Left ventricle myocardium superior (tissue), 1 donor: Measurements from ENCODE around the gene AVPR1A. TPM values are rescaled to one million over a fixed set of nuclear protein-coding genes. Genes with fewer than 3 reads are reported as not detected.
"Not testable (repeated sequence)": the region's sequence is repeated elsewhere in the genome, so short reads cannot be mapped to it uniquely, and the experiment has no call there.

Experiments used
- ATAC-seq: fragments of 200-7000 bp; cut with Tn5 transposase; one replicate; pipeline ENCODE4 v1.9.1; 2020; ENCODE audit warnings: mild to moderate bottlenecking, moderate library complexity
- DNase-seq: peaks from one replicate; pipeline ENCODE4 v3.0.0-alpha.2; 2020
- intact Hi-C: fragments of 100-400 bp; cut with micrococcal nuclease; formaldehyde crosslinking; loops from one replicate; pipeline ENCODE4 v1.11.0; 2022
- long read RNA-seq: library from polyadenylated mRNA; unstranded; transcript quantifications from one replicate; pipeline ENCODE4 v2.0.0, GENCODE V29; 2021
- total RNA-seq: library from RNA; stranded (reverse); fragmentation: NEBNext Ultra II Directional; extraction: Animal tissue kit (Norgen Biotek cat#: 25700); gene quantifications from one replicate; pipeline ENCODE4 v1.2.1, GENCODE V29; 2021
- donor health status: DM: no; HTN: yes; CAD: no; lungs with severe emphysema.

Gene AVPR1A
- 1.9 TPM for total RNA-seq
- long read RNA-seq, partial matches to known transcripts, result 0 of 1 reads
- long read RNA-seq, other reads (novel, unspliced or antisense), result 1 of 1 reads

DNA sequence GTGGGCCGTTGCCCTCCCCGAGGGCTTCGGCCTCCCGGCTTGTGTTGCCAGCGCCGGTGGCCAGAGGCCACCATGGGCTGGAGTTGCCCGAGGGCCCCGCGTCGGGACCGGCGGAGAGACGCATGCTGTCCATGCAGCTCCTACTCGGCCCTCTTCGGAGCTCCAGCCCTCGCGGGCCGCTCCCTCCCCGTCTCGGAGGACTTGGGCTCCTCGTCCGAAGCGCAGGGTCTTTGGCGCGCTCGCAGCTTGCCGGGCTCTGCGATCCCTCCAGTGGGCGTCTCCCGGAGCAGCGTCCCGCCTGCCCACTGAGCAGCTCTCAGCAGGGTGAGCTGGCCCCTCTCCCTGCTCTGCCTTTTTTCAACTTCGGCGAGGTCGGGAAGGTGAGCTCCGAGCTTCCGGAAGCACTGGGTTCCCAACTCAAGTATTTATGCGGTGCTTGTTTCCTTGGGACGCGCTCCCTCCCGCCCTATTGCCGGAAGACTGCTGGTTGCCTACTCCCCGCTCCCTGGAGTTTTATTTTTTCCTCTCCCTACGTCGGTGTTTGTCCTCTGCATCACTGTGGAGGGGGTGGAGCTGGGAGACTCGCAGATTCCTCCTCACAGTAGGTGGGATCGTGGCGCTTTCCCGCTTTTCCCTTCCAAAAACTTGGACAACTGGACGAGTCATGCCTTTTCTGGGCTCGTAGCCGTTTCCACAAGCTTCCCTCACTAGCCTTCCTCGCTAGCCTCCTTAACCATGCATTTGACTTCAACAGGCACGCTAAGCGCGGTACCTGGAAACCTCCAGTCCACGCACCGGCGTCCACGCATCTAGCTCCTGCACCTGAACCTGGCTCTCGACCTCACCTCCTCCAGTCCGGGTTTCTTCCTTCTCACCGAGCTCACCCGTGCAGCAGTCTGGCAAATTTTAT is at the start of gene AVPR1A:
AVPR1A (minus strand) TSS at position 489 of the 910 bp plus-strand sequence; CDS start at position 124, 365 bp downstream.
- intact Hi-C loops, result no loop called here
- DNase-seq, result peak; percentile 46
- peak; percentile 78 for ATAC-seq

DNA sequence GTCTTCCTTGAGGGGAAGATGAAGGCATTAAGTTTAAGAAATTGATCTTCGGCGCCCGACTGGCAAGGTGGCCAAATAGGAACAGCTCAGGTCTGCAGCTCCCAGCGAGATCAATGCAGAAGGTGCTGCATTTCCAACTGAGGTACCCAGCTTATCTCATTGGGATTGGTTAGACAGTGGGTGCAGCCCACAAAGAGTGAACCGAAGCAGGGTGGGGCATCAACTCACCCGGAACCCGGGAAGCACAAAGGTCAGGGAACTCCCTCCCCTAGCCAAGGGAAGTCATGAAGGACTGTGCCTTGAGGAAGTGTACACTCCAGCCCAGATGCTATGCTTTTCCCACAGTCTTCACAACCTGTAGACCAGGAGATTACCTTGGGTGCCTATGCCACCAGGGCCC is 45.2 kb upstream of the AVPR1A start:
- intact Hi-C loops, result no loop called here
- DNase-seq (no peak), ATAC-seq (no peak)

DNA sequence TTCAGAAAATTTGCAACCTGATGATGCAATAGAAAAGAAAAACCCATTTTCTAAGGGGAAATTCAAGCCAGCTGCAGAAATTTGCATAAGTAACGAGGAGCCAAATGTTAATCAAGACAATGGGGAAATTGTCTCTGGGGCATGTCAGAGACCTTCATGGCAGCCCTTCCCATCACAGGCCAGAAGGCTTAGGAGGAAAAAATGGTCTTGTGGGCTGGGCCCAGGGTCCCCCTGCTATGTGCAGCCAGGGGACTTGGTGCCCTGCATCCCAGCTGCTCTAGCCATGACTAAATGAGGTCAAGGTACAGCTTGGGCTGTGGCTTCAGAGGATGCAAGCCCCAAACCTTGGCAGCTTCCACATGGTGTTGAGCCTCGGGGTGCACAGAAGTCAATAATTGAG is 28.2 kb upstream of the AVPR1A start:
- no peak for DNase-seq
- intact Hi-C loops, result no loop called here
- ATAC-seq, result no peak

DNA sequence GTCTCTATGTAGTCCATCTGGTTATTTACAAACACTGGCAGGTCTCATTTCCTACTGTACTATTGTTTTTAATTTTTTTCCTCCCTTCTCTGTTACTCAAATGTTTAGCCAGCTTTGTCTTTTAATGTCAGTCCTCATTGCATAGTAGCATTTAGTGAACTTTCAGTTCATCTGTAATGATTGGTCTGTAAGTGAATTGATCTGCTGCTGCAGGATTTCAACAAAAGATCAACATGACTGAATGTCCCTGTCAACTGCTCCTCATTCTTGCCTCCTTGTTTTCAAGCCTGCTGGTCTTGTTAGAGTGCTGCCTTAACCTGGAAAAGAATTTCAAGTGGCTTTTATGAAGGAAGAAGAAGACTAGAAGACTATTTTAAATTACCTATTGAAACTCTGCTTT is 19.3 kb upstream of the AVPR1A start:
- ATAC-seq, result no peak
- intact Hi-C loops, result no loop called here
- no peak for DNase-seq

DNA sequence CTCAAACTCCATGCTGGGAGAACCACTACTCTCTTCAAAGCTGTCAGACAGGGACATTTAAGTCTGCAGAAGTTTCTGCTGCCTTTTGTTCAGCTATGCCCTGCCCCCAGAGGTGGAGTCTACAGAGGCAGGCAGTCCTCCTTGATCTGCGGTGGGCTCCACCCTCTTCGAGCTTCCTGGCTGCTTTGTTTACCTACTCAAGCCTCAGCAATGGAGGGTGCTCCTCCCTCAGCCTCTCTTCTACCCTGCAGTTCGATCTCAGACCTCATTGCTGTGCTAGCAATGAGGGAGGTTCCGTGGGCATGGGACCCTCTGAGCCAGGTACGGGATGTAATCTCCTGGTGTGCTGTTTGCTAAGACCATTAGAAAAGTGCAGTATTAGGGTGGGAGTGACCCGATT is 16.7 kb upstream of the AVPR1A start:
- DNase-seq, ATAC-seq, intact Hi-C loops: not testable (repeated sequence)

DNA sequence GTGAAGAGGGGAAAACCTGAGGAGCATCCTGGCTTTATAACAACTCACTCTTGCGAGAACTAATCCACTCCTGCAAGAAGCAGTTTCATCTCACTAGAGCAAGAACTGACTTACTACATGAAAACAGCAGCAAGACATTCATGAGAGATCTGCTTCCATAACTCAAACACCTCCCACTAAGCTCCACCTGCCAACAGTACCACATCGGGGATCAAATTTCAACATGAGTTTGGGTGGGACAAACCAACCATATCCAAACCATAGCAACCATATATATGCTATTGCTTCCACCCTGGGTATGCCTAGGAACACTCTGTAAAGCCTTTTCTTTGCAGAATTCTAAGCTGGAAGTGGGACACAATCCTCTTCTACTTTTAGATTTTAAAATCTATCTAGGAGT is 13.9 kb upstream of the AVPR1A start:
- DNase-seq (no peak), ATAC-seq (no peak)
- intact Hi-C loops, result no loop called here

DNA sequence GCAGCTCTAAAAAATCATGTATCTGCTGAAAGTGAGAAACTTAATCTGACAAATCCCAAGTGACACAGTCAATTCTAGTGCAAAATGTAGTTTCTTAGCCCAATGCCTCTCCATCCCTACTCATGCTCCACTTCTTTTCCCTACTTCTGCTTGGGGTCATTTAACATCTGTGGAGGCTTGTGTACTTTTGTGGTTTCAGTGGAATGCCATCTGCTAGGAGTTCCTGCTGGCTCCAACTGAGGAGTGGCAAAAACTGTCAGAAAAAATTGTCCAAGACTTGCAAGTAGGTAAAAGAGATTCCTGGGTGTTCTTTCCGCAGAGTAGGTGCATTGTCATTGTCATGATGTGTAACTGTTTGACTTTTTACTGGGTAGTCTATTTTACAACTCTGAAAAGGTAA is 12.5 kb upstream of the AVPR1A start:
- DNase-seq, result no peak
- ATAC-seq, result no peak
- intact Hi-C loops, result no loop called here

DNA sequence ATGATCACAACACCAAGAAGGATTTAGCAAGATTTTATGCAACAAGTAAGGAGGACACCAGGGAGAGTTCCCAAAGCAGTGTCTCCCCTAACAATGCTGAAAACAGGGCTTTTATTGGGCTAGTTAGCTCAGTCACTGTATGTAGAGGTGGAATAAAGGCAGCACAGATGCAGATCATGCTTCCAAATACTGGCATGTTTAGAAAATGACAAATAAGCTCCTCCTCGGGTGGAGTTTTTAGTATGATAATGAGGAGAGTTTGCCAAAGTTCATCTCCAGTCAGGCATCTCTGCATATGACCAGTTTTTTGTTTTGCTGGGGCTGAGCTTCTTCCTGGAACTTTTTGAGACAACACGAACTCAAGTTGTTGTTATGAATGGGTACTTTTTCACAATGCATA is 4.4 kb upstream of the AVPR1A start:
- intact Hi-C loops, result no loop called here

DNA sequence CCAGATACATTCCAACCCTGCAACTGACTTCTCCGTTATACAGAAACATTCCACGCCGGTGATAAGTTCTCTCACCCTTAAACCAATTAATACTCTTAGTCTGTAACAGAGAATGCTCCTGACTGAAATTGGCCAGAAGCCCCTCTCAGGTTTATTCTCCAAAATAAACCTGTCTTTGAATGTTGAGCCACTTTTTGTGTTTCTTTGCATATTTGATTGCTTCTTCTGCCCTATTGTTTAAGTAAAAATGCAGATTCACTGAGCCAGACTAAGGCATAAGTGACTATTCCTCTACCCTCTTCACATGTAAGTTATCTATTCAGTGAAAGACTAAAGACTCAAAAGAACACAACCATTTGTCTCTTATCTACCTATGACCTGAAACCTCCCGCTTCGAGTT is 3.6 kb upstream of the AVPR1A start:
- intact Hi-C loops, result no loop called here
- ATAC-seq (no peak), DNase-seq (no peak)

More for the DNA sequence above, 4.4 kb upstream of the AVPR1A start:
- ATAC-seq, result no peak
- DNase-seq, result no peak

DNA sequence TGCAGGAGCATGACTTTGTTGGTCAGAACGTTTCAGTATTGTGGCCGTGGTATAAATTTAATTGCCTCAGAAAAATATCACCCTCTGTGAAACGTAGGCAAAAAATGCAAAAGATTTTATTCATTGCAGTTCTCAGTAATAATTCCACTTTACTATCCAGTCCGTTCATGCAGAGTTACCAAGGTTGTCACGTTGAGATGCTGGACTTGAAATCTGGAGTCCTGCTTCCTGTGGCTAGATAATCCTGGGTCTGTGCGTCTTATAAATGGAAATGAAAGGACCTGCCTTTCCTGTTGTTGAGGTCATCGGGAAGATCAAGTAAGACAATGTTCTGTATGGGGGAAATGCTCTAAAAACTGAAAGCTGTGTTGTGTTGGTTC is 1.3 kb upstream of the AVPR1A start:
- intact Hi-C loops, result no loop called here

DNA sequence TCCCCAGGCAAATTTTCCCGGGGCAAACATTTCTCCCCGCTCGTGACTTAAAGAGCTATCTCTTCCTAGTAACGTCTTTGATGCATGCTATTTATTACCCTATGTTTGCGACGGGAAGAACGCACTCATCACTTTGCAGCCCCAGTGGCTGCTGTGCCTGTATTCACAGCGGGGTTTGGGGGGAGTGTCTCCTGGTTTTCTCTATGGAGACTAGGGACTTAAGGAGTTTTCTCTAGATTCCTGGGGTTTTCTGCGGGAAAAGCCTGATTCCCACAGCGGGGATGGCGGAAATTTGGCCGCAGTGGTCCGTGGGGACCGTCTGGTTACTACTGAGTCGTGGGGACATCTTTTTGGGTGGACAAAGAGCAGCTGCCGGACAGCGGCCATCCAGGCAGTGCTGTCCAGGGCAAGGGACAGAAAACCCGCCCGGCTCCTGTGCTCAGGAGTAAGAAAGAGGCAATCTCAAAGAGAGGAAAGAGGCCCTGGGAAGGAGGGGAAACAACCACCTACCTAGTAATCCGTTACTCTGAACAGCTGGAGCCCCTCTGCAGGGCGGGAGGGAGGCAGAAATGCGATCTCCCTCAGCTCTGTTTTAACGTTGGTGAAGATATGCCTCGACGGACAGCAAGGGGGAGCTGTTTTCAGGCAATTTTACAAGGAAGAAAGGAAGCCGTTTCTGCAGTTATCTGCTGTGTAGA is 771 bp upstream of the AVPR1A start:
- intact Hi-C loops, result no loop called here
- peak; percentile 33 for DNase-seq

More for the DNA sequence above, 1.3 kb upstream of the AVPR1A start:
- DNase-seq (no peak), ATAC-seq (no peak)

DNA sequence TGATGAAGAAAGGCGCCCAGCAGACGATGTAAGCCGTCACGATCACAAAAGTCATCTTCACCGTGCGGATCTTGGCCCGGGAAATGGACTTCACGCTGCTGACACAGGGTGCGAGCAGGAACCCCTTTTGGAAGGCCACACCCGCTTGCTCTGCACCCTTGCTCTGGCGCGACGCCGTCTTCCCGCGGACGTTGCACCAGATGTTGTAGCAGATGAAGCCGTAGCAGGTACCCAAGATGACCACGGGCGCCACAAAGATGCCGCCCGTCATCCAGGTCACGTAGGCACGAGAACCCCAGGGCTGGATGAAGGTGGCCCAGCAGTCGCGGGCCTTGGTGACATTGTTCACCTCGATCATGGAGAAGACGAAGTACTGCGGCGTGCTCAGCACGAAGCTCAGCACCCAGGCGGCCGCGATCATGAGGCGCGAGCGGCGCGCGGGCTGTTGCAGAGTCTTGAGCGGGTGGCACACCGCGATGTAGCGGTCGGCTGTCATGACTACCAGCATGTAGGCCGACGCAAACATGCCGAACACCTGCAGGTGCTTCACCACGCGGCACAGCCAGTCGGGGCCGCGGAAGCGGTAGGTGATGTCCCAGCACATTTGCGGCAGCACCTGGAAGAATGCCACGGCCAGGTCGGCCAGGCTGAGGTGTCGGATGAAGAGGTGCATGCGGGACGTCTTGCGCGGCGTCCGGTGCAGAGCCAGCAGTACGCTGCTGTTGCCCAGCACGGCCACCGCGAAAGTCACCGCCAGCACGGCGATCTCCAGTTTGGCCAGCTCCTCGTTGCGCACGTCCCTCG is 890 bp downstream of the AVPR1A start:
- intact Hi-C loops, result no loop called here
- peak; percentile 34 for DNase-seq
- ATAC-seq, result peak; percentile 34

More for the DNA sequence above, 771 bp upstream of the AVPR1A start:
- peak; percentile 78 for ATAC-seq

DNA sequence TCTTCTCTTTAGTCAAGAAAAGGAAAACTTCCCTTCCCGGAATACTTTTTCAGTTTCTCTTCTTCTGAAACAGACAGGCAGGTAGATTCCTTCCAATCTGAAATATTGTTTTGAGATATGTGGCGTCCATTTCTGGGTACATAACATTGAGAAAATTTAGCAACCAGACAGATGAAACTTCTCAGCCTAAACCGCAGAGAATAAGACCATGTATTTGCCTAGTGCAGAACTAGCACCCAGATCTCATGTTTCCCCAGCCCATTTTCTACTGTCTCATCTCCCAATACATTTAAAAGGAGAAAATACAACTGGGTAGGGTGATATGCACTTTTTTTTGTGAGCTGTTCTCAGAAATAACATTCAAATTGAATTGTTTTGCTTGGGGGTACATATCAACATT is 6.4 kb downstream of the AVPR1A start:
- ATAC-seq (no peak), DNase-seq (no peak)
- intact Hi-C loops, result no loop called here

DNA sequence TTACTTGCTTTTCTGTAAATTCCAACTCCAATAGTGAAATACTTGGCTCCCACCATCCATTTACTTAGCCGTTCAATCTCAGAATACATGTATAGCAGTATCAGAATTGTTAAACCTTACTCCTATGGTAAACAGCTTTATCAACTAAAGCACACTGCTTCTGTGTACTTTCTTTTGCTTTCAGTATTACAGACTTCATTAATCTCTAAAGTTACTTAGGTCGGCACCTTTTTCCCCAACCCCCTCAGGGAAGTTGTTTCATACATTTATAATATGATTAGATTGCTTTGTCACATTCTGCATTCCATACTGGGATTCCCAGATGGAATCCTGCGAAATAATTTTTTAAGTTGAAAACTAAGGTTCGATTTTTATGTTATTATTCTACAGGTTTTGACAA is 12.5 kb downstream of the AVPR1A start:
- intact Hi-C loops, result no loop called here
- ATAC-seq (no peak), DNase-seq (no peak)

DNA sequence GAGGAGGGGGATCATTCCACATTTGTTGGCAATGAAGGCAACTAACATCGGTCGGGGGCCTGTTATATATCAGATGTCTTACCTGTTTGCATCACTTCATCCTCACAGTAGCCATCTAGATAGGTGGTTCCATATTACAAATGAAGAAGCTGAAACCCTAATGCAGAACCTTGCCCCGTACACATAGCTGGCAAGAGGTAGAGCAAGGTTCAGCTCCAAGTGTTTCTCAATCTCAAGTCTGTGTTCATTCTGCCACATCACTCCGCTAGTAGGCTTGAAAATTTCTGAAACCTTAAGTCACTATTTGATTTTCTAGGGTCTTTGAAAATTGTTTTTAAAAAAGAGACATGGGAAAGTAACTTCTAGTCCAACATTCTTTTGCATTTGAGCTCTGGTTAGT is 17.0 kb downstream of the AVPR1A start:
- DNase-seq, result no peak
- no peak for ATAC-seq
- intact Hi-C loops, result no loop called here

DNA sequence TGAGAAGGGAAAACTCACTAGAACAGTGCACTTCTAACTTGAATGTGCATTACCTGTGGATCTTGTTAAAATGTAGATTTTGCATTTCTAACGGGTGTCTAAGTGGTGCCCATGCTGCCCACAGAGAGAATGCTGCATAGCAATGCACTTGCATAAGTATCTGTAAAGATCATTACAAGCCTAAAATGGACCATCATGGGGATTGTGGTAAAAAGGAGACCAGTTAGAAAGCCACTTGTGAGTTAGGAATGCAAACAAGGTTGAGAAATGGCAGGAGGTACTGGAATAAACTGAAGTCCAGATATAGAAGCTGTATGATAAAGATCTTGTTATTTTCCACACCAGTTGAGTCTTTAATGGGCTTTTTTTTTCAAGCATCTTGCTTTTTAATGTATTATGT is 18.8 kb downstream of the AVPR1A start:
- DNase-seq, result no peak
- no peak for ATAC-seq
- intact Hi-C loops, result no loop called here

DNA sequence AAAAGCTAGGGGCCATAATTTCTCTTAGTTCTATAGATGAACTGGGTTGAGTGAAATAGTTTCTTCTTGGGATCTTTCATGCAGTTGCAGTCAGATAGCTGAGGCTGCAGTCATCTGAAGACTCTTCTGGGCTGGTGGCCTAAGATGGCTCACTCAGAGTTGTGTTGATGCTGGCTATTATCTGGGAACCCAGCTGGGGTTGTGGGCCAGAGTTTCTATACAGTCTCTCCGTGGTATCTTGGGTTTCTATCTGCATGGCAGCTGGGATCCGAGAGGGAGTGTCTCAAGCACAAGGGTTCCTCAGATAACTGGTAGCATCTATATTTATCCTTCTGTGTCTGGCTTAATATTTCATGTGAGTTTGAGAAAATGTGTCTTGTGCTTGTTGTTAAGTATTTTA is 21.1 kb downstream of the AVPR1A start:
- DNase-seq (no peak), ATAC-seq (no peak)
- intact Hi-C loops, result no loop called here

DNA sequence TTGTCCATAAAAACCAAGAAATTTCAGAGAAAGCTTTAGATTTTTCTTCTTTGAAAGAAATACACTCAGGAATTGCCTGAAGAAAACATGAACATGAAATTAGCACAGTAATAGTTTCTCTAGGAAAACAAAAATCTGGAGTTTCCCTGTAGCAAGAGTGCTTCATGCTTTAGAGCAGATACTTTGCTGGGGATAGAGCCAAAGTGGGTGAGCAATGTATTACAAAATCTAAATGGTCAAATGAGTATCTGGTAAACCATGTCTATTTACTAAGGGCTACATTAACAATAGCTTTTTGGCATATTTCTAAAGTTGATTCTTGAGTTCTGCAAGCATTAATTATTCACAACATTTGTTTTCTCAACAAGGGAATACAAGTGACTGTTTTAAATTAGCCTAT is 26.2 kb downstream of the AVPR1A start:
- intact Hi-C loops, result no loop called here
- DNase-seq (no peak), ATAC-seq (no peak)

DNA sequence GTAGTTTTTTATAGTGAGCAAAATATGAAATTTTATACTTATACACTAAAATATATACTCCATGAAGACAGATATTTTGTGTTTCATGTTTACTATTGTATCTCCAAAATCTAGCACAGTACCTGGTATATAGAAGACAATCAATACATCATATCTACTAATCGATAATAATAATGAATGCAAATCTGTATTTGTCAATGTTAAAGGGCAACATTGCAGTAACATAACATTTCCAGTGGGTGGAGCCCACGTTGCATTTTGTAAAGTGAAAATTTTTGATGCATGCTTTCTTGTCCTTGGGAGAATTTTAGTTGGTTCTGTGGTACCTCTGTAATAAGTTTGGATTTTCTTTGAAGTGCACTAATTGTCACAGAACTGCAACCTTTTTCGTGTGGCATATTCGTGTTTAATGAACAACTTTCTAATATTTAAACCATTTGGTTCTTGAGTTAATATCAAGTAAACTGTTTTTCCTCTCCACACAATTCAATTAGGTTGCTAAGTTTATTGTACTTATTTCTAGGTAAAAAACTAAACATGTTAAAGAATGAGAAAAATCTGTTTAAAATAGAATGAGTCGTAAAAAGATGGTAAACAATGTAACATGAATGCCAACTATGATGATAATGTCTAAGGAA is 47.4 kb downstream of the AVPR1A start:
- intact Hi-C loops, result loop anchor here (5.0 to 10.0 kb wide), 2 partner anchors 194 to 701 kb away; no protein-coding TSS in a partner anchor
- ATAC-seq (no peak), DNase-seq (no peak)
